ENCODE measurements around the gene CNTN4.

The CNTN4 gene

DNA sequence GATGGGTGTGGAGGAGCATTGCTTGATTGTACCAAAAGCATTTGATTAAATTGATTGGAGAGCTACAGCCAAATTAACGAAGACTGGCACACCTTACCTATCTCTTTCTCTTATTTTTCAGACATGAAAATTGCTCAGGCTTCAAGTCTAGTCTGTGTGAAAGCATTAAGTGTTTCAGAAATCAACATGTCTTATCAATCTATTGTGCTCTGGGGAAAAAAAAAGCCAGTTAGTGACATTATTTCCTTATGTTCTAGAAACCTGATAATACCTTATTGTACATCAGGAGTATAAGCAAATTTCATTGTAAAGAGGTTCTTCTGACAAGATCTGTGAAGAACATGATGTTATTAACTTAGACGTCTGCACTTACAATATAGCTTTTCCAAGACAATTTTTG, 546.3 kb downstream of the CNTN4 start:
- ATAC-seq (ENCODE audit: insufficient read depth, low read depth) (no peak), DNase-seq (no peak)
- Histone ChIP-seq H3K4me1 (ENCODE audit: insufficient read depth, low read length) (no peaks in the 10 kb centered on the region), H3K4me2 (ENCODE audit: insufficient read depth, low read length) (no peak overlapping the region), H4K20me1 (ENCODE audit: insufficient read depth, low read length) (no peaks in the 10 kb centered on the region), H3K27me3 (ENCODE audit: insufficient read depth, low read length, poor library complexity) (no peaks in the 10 kb centered on the region), H2AFZ (ENCODE audit: low read depth, low read length) (no peak overlapping the region), H3K4me3 (ENCODE audit: low read depth in 1 of 2, low read length in 2 of 2) (no peak overlapping the region), H3K79me2 (ENCODE audit: insufficient read depth, low read length) (no peaks in the 10 kb centered on the region), H3K36me3 (ENCODE audit: insufficient read depth, low read length) (no peaks in the 10 kb centered on the region), H3K9ac (ENCODE audit: low read depth, low read length) (no peak overlapping the region), H3K27ac (ENCODE audit: low read length) (no peak overlapping the region), H3K9me3 (ENCODE audit: insufficient read depth, low read length, severe bottlenecking) (no peaks in the 10 kb centered on the region)
- no peak for TF ChIP-seq EZH2 (IDR thresholded peaks at IDR 0.05; ENCODE audit: borderline replicate concordance, low read depth, low read length, severe bottlenecking)
- TF ChIP-seq, protein P1, sequence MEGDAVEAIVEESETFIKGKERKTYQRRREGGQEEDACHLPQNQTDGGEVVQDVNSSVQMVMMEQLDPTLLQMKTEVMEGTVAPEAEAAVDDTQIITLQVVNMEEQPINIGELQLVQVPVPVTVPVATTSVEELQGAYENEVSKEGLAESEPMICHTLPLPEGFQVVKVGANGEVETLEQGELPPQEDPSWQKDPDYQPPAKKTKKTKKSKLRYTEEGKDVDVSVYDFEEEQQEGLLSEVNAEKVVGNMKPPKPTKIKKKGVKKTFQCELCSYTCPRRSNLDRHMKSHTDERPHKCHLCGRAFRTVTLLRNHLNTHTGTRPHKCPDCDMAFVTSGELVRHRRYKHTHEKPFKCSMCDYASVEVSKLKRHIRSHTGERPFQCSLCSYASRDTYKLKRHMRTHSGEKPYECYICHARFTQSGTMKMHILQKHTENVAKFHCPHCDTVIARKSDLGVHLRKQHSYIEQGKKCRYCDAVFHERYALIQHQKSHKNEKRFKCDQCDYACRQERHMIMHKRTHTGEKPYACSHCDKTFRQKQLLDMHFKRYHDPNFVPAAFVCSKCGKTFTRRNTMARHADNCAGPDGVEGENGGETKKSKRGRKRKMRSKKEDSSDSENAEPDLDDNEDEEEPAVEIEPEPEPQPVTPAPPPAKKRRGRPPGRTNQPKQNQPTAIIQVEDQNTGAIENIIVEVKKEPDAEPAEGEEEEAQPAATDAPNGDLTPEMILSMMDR (IDR thresholded peaks at IDR 0.05; ENCODE audit: borderline replicate concordance, extremely low read depth, low read length, poor library complexity, severe bottlenecking): no peak

DNA sequence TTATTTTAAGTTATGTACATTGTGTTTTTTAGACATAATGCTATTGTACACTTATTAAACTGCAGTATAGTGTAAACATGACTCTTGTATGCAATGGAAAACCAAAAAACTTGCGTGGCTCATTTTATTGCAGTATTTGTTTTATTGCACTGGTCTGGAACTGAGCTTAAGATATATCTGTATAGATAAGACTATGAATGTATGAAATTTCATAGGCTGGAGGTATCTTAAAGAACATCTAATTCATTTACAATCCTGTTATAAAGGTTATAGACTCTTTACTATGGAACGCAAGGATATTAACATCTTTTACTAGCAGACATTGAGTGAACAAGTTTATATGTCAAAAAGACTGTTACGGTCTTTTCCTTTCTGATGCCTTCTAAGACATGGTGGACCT, 552.1 kb downstream of the CNTN4 start:
- Histone ChIP-seq H3K36me3 (ENCODE audit: insufficient read depth, low read length) (no peaks in the 10 kb centered on the region), H3K27ac (ENCODE audit: low read length) (no peak overlapping the region), H3K9ac (ENCODE audit: low read depth, low read length) (no peak overlapping the region), H4K20me1 (ENCODE audit: insufficient read depth, low read length) (no peaks in the 10 kb centered on the region), H3K4me2 (ENCODE audit: insufficient read depth, low read length) (no peak overlapping the region), H3K27me3 (ENCODE audit: insufficient read depth, low read length, poor library complexity) (no peaks in the 10 kb centered on the region), H3K9me3 (ENCODE audit: insufficient read depth, low read length, severe bottlenecking) (no peaks in the 10 kb centered on the region), H3K4me3 (ENCODE audit: low read depth in 1 of 2, low read length in 2 of 2) (no peak overlapping the region), H3K4me1 (ENCODE audit: insufficient read depth, low read length) (no peaks in the 10 kb centered on the region), H2AFZ (ENCODE audit: low read depth, low read length) (no peak overlapping the region), H3K79me2 (ENCODE audit: insufficient read depth, low read length) (no peaks in the 10 kb centered on the region)
- DNase-seq (no peak), ATAC-seq (ENCODE audit: insufficient read depth, low read depth) (no peak)
- TF ChIP-seq, protein P1 (IDR thresholded peaks at IDR 0.05; ENCODE audit: borderline replicate concordance, extremely low read depth, low read length, poor library complexity, severe bottlenecking): no peak
- TF ChIP-seq EZH2 (IDR thresholded peaks at IDR 0.05; ENCODE audit: borderline replicate concordance, low read depth, low read length, severe bottlenecking): no peak

- H3K79me2 ChIP-seq (ENCODE audit: insufficient read depth, low read length): no peaks in the 10 kb centered on the region
- no peak for DNase-seq
- H3K4me2 ChIP-seq (ENCODE audit: insufficient read depth, low read length): no peak overlapping the region
- H3K36me3 ChIP-seq (ENCODE audit: insufficient read depth, low read length): no peaks in the 10 kb centered on the region
- H3K4me3 ChIP-seq (ENCODE audit: low read depth in 1 of 2, low read length in 2 of 2): no peak overlapping the region
- H2AFZ ChIP-seq (ENCODE audit: low read depth, low read length): no peak overlapping the region
- TF ChIP-seq, protein P1 (IDR thresholded peaks at IDR 0.05; ENCODE audit: borderline replicate concordance, extremely low read depth, low read length, poor library complexity, severe bottlenecking): no peak
- TF ChIP-seq EZH2 (IDR thresholded peaks at IDR 0.05; ENCODE audit: borderline replicate concordance, low read depth, low read length, severe bottlenecking): no peak
- no peaks in the 10 kb centered on the region for H3K9me3 ChIP-seq (ENCODE audit: insufficient read depth, low read length, severe bottlenecking)
- no peaks in the 10 kb centered on the region for H3K4me1 ChIP-seq (ENCODE audit: insufficient read depth, low read length)
- H3K9ac ChIP-seq (ENCODE audit: low read depth, low read length): no peak overlapping the region
- H3K27me3 ChIP-seq (ENCODE audit: insufficient read depth, low read length, poor library complexity): no peaks in the 10 kb centered on the region
- no peaks in the 10 kb centered on the region for H4K20me1 ChIP-seq (ENCODE audit: insufficient read depth, low read length)
- ATAC-seq (ENCODE audit: insufficient read depth, low read depth): no peak
- no peak overlapping the region for H3K27ac ChIP-seq (ENCODE audit: low read length)
These were observed 553.7 kb downstream of the CNTN4 start for GRCh38 chr3:2652386-2652785.

DNA sequence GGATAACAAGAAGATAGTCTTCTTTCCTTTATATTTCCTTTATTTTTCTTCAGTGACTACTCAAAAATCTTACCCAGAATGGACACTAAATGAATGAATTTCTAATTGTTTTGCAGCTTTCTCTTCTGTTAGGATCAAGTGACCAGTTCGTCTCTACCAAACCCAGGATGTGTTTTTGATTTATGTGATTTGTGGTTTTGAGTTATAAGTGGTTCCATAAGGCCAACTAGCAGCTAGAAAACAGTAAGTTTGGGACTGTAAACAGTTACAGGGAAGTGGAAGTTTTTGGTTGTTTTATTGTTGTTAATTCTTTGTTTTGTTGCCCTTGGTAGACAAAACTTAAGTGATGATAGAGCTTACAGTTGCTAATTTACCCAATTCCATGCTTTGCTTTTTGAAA, 555.0 kb downstream of the CNTN4 start:
- Histone ChIP-seq H2AFZ (ENCODE audit: low read depth, low read length) (no peak overlapping the region), H3K4me2 (ENCODE audit: insufficient read depth, low read length) (no peak overlapping the region), H3K27me3 (ENCODE audit: insufficient read depth, low read length, poor library complexity) (no peaks in the 10 kb centered on the region), H3K4me1 (ENCODE audit: insufficient read depth, low read length) (no peaks in the 10 kb centered on the region), H3K27ac (ENCODE audit: low read length) (no peak overlapping the region), H3K4me3 (ENCODE audit: low read depth in 1 of 2, low read length in 2 of 2) (no peak overlapping the region), H4K20me1 (ENCODE audit: insufficient read depth, low read length) (no peaks in the 10 kb centered on the region), H3K9me3 (ENCODE audit: insufficient read depth, low read length, severe bottlenecking) (no peaks in the 10 kb centered on the region), H3K79me2 (ENCODE audit: insufficient read depth, low read length) (no peaks in the 10 kb centered on the region), H3K9ac (ENCODE audit: low read depth, low read length) (no peak overlapping the region), H3K36me3 (ENCODE audit: insufficient read depth, low read length) (no peaks in the 10 kb centered on the region)
- TF ChIP-seq EZH2 (IDR thresholded peaks at IDR 0.05; ENCODE audit: borderline replicate concordance, low read depth, low read length, severe bottlenecking): no peak
- TF ChIP-seq, protein P1 (IDR thresholded peaks at IDR 0.05; ENCODE audit: borderline replicate concordance, extremely low read depth, low read length, poor library complexity, severe bottlenecking): no peak
- ATAC-seq (ENCODE audit: insufficient read depth, low read depth) (no peak), DNase-seq (no peak)

Data from DND-41 (cell line).